Suppressor macrophage treated with lipopolysaccharide for 4 hours (primary cell): ENCODE measurements around the gene MAMLD1.

Experiments used
- DNase-seq: peaks from one replicate; pipeline ENCODE4 v3.0.0-alpha.2; 2020

MAMLD1 gene

GRCh38 chrX:150504397-150505182 is 141.5 kb downstream of the MAMLD1 start:
- DNase-seq = no peak

GRCh38 chrX:150506020-150506419 is 142.9 kb downstream of the MAMLD1 start:
- DNase-seq = no peak

GRCh38 chrX:150506486-150506885 is 143.4 kb downstream of the MAMLD1 start:
- no peak for DNase-seq

- peak; percentile 10 for DNase-seq
Measured at GRCh38 chrX:150507251-150507856, 144.2 kb downstream of the MAMLD1 start.

GRCh38 chrX:150508018-150508417 is 144.9 kb downstream of the MAMLD1 start:
- no peak for DNase-seq

- no peak for DNase-seq
Measured at GRCh38 chrX:150508451-150509367, 145.6 kb downstream of the MAMLD1 start.

GRCh38 chrX:150509703-150510102 is 146.6 kb downstream of the MAMLD1 start:
- DNase-seq = no peak

GRCh38 chrX:150512461-150512901 is 149.4 kb downstream of the MAMLD1 start:
- no peak for DNase-seq

GRCh38 chrX:150513544-150513943 is 150.4 kb downstream of the MAMLD1 start:
- DNase-seq = no peak

- DNase-seq = no peak
Measured at GRCh38 chrX:150514462-150514861, 151.3 kb downstream of the MAMLD1 start.

- no peak for DNase-seq
Measured at GRCh38 chrX:150515801-150516200, 152.7 kb downstream of the MAMLD1 start.

- DNase-seq = no peak
Measured at GRCh38 chrX:150517303-150517910, 154.3 kb downstream of the MAMLD1 start.

GRCh38 chrX:150522494-150522893 is 159.4 kb downstream of the MAMLD1 start:
- no peak for DNase-seq

- DNase-seq = no peak
Measured at GRCh38 chrX:150525061-150525919, 162.2 kb downstream of the MAMLD1 start.

GRCh38 chrX:150526692-150527091 is 163.6 kb downstream of the MAMLD1 start:
- no peak for DNase-seq

- peak; percentile 67 for DNase-seq
Measured at GRCh38 chrX:150527108-150527507, 164.0 kb downstream of the MAMLD1 start.

- DNase-seq = no peak
Measured at GRCh38 chrX:150529587-150529986, 166.5 kb downstream of the MAMLD1 start.

GRCh38 chrX:150530821-150531220 is 167.7 kb downstream of the MAMLD1 start:
- DNase-seq = no peak

GRCh38 chrX:150531467-150531866 is 168.3 kb downstream of the MAMLD1 start:
- DNase-seq = no peak

- no peak for DNase-seq
Measured at GRCh38 chrX:150533863-150534262, 170.7 kb downstream of the MAMLD1 start.

GRCh38 chrX:150536455-150537116 is 173.5 kb downstream of the MAMLD1 start:
- DNase-seq = no peak
